ENCODE data around the gene LY86.

GRCh38 chr6:6583836-6584235, 4.7 kb upstream of the LY86 start:
- peak; percentile 41; the same call in 1 of the 2 replicates for TF ChIP-seq POLR2AphosphoS5 (IDR thresholded peaks at IDR 0.05; ENCODE audit: low read length)
- no peak for TF ChIP-seq CTCF (IDR thresholded peaks at IDR 0.05 in 2 of 3, conservative IDR thresholded peaks at IDR 0.05 in 1 of 3; ENCODE audit: control insufficient read depth in 2 of 3, extremely low read depth in 1 of 3, insufficient read depth in 1 of 3, low read depth in 3 of 3, low read length in 3 of 3)
- TF ChIP-seq KDM1A (IDR thresholded peaks at IDR 0.05; ENCODE audit: borderline replicate concordance) = no peak
- TF ChIP-seq SUZ12 (IDR thresholded peaks at IDR 0.05; ENCODE audit: unreplicated experiment) = no peak
- TF ChIP-seq MTA3 (IDR thresholded peaks at IDR 0.05; ENCODE audit: borderline replicate concordance, low read length) = no peak
- TF ChIP-seq SMARCA5 (IDR thresholded peaks at IDR 0.05) = peak; percentile 57; the same call in 1 of the 2 replicates
- no peak for TF ChIP-seq GABPA (IDR thresholded peaks at IDR 0.05; ENCODE audit: low read depth)
- TF ChIP-seq YBX1 (IDR thresholded peaks at IDR 0.05) = no peak
- TF ChIP-seq HCFC1 (IDR thresholded peaks at IDR 0.05; ENCODE audit: low read length) = peak; percentile 74
- TF ChIP-seq TCF7 (IDR thresholded peaks at IDR 0.05; ENCODE audit: borderline replicate concordance) = no peak
- no peak for TF ChIP-seq EZH2 (IDR thresholded peaks at IDR 0.05; ENCODE audit: borderline replicate concordance, control insufficient read depth, low read depth, low read length)
- no peak for TF ChIP-seq REST (IDR thresholded peaks at IDR 0.05; ENCODE audit: low read depth, low read length)

Data from GM12878 (cell line).